ENCODE data around the gene GCNA.
"Not testable (repeated sequence)": the region's sequence is repeated elsewhere in the genome, so short reads cannot be mapped to it uniquely, and the experiment has no call there.

Gene GCNA

GRCh38 chrX:71632923-71633657 lies 54.9 kb downstream of the GCNA start:
- DNase-seq (ENCODE audit: low spot score): no peak
- TF ChIP-seq CTCF (IDR thresholded peaks at IDR 0.05; ENCODE audit: extremely low read depth, missing control alignments): no peak

DNA sequence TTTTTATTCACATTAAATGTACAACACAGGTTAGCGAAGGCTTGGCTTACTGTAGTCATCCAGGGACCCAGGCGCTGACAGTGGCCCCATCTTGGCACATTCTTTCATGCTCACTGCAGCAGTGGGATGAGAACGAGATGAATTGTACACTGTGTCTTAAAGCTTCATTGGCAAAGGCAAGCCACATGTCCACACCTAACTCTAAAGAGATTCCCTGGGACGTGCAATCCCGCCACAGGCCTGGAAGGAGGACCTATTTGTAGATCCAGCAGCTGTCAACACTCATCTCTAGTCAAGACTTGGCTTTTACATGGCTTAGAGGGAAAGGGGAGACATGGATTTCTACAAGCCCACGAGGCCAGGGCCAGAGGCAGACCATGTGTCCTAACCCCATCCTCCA lies 56.1 kb downstream of the GCNA start:
- no peak for DNase-seq (ENCODE audit: low spot score)
- no peak for TF ChIP-seq CTCF (IDR thresholded peaks at IDR 0.05; ENCODE audit: extremely low read depth, missing control alignments)

DNA sequence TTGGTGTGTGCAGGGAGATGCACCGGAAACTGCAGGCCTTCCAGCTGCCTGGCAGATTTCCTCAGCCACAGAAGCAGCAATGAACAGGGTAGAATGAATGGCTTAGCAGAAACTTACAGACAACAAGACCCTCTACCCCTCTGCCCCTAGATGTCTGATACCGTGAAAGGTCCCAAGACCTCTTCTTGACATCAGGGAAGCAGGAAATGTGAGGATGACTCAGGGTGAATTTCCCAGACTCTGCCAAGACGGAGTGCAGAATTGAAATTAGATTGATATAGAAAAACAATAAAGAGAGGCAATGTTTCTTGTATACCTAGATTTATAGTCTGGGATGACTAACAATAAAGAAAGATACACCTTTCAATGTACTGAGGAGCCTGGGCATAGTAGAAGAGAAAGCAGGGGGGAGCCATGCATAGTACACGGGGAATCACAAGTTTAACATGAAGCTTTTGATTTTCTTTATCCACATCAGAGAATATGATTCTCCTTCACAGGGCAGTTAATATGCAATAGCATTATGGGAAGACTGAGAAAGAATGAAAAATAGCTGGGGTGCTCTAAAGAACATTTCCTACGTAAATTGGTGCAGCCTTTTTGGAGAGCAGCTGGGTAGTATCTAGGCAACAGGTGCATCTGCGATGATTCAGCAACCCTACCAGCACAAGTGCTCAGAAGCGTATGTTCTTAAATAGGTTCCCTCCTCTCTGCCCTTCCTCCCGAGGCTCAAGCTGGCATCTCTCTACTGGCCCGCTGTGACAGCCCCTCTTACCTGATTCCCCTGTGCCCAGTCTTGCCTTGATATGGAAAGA lies 58.4 kb downstream of the GCNA start:
- TF ChIP-seq CTCF (IDR thresholded peaks at IDR 0.05; ENCODE audit: extremely low read depth, missing control alignments): no peak
- no peak for DNase-seq (ENCODE audit: low spot score)

- TF ChIP-seq CTCF (IDR thresholded peaks at IDR 0.05; ENCODE audit: extremely low read depth, missing control alignments): no peak
- no peak for DNase-seq (ENCODE audit: low spot score)
These were observed 59.0 kb downstream of the GCNA start for GRCh38 chrX:71637253-71637618.

DNA sequence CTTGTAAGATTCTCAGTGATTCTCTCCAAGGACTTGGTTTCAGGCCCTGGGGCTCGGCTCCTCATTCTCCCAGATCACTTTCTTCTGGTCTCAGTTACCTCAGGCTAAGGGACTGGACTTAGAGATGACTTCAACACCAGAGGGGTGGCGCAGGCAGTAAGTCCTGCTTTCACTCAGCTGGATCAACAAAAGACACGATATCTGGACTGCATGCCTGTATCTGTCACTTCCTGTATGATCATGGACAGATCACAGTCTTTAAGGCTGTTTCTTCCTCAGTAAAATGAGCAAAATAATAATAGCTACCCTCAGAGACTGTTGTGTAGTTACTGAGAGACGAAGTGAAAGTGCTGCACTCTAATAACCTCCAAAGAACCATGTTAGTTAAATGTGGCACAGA lies 59.6 kb downstream of the GCNA start:
- TF ChIP-seq CTCF (IDR thresholded peaks at IDR 0.05; ENCODE audit: extremely low read depth, missing control alignments): no peak

GRCh38 chrX:71638409-71638808 lies 60.2 kb downstream of the GCNA start:
- no peak for DNase-seq (ENCODE audit: low spot score)
- no peak for TF ChIP-seq CTCF (IDR thresholded peaks at IDR 0.05; ENCODE audit: extremely low read depth, missing control alignments)

More for the DNA sequence above, 59.6 kb downstream of the GCNA start:
- no peak for DNase-seq (ENCODE audit: low spot score)

- DNase-seq (ENCODE audit: low spot score): no peak
- TF ChIP-seq CTCF (IDR thresholded peaks at IDR 0.05; ENCODE audit: extremely low read depth, missing control alignments): no peak
These were observed 61.8 kb downstream of the GCNA start for GRCh38 chrX:71640002-71640401.

DNA sequence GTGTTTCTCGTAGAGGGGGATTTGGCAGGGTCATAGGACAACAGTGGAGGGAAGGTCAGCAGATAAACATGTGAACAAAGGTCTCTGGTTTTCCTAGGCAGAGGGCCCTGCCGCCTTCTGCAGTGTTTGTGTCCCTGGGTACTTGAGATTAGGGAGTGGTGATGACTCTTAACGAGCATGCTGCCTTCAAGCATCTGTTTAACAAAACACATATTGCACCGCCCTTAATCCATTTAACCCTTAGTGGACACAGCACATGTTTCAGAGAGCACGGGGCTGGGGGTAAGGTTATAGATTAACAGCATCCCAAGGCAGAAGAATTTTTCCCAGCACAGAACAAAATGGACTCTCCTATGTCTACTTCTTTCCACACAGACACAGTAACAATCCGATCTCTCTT lies 66.2 kb downstream of the GCNA start:
- DNase-seq (ENCODE audit: low spot score): not testable (repeated sequence)
